CMK (cell line): ENCODE data around the gene SIDT2.

Source experiments
- DNase-seq: peaks from one replicate; pipeline ENCODE4 v3.0.0-alpha.2; 2010; ENCODE audit warnings: low read depth

SIDT2 gene

GRCh38 chr11:117222991-117223740 is 44.6 kb downstream of the SIDT2 start:
- no peak for DNase-seq

DNA sequence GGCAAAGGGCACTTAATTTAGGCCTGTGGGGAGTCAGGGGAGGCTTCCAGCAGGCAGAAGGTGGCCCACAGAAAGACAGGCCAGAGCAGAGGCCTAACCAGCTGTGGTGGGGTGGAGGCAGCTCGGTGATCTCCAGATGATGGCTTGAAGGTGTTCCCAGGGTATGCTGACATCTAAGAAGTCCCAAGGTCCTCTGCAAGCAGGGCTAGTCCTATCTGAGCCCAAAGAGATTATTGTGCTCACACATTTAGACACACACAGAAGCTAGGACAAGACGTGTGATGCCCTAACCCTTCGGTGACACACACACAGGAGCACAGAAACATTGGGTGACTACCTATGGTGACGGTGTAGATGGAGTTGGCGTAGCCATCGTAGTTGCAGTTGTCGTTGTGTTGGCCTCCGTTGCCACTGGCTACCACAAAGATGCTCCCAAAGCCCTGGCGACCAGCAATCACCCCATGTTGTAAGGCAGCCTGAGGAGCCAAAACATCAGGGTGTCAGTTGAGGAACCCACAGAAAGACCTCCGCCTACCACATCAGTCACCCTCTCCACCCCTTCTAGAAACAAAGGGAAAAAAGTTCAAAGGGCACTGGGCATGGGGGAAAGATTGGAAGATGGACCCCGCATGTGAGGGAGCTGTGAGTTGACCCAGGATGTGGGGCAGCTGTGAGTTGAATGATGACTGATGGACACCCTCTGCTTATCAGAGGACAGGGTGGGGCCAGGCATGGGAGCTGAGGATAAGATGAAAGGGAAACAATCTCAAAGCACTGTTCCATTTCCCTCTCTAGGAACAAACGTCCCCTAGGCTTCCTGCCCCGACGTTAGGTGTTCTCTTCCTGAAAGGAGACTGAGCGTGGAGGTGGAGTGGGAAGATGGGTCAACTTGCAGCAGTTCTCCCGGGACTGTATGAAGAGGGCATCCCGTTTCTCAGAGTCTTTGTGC is 45.5 kb downstream of the SIDT2 start:
- no peak for DNase-seq

DNA sequence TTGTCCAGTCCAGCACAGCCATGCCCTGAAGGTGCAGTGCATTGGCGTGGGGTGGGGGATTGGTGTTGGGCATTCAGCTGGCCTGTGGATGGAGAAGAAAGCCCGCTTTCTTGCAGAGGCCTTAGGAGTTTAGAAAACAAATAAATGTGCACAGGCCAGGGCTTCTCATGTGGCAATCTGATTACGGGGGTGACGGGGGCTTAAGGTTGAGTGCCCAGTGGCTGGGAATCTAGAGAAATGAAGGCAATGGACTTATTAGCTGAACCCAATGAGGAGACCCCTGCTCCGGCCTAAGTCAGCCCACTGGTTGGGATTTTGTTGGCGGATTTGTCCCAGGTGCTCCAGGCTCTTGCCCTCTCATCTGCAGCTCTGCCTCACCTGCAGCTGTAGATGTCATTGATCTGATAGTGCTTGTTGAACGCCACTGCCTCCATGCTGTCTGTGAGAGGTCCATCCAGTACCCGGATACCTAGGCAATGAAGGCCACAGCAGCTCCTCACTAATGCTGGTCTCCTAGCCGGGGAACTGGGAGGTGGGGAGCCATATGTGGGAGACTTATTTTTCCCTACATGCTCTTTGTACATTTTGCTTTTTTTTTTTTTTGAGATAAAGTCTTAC is 47.1 kb downstream of the SIDT2 start:
- no peak for DNase-seq

GRCh38 chr11:117226388-117227385 is 48.1 kb downstream of the SIDT2 start:
- DNase-seq, result peak; percentile 70

DNA sequence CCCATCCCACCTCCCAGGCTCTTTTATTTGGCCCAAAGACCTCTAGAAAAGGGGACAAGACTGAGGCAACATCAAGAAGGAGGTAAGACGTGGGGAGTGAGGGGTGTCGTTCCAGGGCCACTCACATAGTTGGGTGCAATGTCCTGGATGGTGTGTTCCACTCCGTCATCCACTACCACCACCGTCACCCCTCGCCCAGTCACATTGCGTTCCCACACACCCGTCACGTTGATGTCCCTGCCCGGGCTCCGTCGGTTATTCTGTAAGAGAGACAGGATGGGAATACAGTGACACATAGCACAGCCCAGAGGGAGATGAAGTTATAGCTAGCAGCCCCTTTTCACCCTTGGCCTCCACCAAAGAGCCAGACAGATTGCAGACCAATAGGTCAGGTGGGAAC is 49.5 kb downstream of the SIDT2 start:
- DNase-seq, result no peak

DNA sequence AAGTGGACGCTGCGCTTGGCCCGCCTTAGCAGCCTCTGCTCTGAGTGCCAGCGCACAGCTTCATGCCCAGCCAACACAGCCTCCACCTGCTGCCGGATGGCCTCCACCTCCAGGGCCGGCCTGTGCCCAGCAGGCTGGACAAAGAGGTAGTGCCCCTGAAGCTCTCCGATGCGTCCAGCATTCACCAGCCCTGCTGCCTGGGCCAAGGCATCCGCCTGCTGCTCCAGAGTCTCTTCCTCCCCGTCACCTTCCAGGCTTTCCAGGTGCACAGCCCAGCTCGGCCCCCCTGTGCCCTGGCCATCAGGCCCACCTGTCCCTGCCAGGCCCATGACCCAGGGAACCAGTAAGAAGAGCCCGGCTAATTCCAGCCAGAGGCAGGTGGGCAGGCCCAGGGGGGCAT is 50.9 kb downstream of the SIDT2 start:
- no peak for DNase-seq

DNA sequence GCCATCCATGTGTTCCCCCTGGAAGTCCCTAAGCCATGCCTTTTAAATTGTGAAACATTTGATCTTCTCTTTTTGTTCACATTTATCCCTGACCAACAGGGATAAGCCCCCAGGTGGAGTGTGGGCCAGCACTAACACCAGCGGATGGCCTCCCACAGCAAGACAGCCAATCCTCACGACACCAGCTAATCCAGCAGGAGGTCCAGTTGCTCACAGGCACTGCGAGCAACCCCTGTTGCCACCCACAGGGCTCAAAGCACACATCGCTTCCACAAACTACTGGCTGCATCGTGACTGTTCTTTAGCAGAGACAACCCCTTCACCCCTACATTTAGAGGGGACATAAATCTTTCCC is 51.4 kb downstream of the SIDT2 start:
- DNase-seq, result no peak

DNA sequence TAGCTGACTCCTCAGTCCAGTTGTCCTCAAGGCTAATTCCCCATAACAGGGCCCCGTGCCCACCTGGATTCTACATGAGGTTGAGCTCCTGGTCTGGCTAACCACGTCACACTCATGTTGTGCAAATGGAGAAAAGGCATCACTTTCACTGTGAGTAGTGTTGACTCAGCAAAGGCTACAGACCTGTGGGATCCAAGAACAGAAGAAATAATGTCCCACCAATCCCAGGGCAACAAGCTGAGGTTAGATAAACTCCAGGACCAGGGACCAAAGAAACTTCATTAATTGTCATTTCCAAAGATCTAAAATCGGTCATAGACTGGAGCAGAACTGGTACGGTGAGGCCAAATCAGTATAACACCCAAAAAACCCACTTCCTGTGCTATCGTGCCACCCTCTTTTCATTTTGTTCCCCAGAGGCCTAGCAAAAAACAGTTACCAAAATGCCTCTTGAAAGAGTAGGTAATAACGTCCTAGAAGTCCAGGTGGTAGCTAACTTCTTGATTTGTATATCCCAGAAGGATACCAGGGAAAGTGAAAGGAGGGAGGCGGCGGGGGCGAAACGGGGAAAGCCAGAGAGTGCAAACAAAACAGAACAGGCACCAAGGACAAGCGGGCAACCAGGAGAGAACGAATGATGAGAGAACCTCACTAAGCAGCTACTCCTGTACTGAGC is 51.9 kb downstream of the SIDT2 start:
- DNase-seq, result no peak

- DNase-seq, result no peak
Observed at GRCh38 chr11:117230999-117231841, 52.7 kb downstream of the SIDT2 start.

GRCh38 chr11:117231842-117232091 is 53.2 kb downstream of the SIDT2 start, which contains the start of gene PCSK7:
Gene PCSK7, minus strand, starts transcription at chr11:117232073. Its CDS starts 2,229 bp downstream, at chr11:117229844.
- no peak for DNase-seq

DNA sequence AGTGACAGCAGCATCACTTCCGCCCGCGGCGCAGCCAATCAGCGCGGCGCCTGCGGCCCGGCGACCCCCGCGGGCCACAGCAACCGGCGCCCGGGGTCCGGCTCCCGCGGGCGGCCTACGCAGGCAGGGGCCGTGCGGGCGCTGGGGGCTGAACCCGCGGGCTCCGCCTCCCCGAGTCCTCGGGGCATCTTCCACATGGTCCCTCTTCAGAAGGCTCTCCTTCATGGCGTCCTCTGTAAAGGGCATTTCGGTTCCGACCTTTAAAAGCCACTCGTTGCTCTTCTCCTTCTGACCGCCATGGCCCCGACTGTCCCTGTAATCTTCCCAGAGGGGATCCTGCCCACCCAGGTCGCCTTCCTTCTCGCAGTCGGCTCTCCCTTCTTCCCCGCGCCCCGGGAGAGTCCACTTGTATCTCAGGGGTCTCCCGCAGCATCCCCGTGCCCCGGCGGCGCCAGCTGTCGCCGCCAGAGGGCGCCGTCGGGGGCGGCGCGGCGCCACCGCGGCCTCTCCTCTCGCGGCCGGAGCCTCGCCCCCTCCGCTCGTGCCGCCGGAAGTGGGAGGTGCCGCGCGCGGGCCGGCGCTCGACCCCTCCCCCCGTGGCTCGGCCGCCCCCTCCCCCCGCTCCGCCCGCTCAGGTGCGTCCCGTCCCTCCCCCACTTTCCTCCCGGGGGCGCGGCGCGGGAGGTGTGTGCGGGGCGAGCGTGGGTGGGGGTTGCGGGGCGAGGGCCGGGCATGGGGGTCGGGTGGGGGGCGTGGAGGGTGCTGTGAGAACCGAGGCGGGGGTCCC is 53.7 kb downstream of the SIDT2 start, which contains the start of gene RNF214:
TSS of gene RNF214 (plus strand) at position 580 of the 787 bp plus-strand sequence. CDS start 1,602 bp downstream, outside the sequence.
- peak; percentile 60 for DNase-seq

- peak; percentile 18 for DNase-seq
Observed at GRCh38 chr11:117232911-117233409, 54.4 kb downstream of the SIDT2 start.

DNA sequence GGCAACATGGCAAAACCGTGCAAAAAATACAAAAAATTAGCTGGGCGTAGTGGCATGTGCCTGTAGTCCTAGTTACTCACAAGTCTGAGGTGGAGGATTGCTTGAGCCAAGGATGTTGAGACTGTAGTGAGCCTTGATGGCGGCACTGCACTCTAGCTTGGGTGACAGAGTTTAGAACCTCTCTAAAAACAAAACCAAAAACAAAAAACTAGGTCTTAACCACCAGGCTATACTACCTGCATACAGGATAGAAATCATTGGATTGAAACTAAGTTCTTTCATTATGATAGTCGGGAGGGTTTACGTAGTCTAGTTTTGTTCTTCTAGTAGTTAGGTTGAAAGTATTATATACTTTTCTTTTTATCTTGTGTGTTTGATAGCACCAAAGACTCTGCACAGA is 59.7 kb downstream of the SIDT2 start:
- no peak for DNase-seq

- DNase-seq, result no peak
Observed at GRCh38 chr11:117239295-117239694, 60.8 kb downstream of the SIDT2 start.
